ENCODE measurements around the gene WDR72.
A peak's percentile ranks its signal among the peaks of the same experiment; 100 is the strongest.
"Not testable (repeated sequence)": the region's sequence is repeated elsewhere in the genome, so short reads cannot be mapped to it uniquely, and the experiment has no call there.

The WDR72 gene

DNA sequence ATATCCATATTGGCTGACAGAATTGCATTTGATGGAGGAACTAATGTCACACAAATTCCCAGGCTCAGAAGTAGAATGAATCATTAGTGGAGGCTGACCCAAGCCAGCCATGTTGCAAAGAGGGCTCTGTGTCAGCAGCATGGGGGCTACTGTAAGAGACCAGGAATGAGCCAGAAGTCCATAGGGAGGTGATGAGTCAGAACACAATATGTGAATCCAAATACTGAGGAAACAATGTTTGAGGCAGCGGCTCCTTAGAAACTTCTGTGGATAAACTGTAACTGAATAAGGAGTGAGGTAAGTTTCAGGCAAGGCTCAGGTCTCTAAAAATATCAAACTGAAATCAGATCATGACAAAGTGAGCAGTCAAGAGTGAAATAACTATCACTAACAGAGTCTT, 170.7 kb downstream of the WDR72 start:
- DNase-seq, result peak; percentile 79

DNA sequence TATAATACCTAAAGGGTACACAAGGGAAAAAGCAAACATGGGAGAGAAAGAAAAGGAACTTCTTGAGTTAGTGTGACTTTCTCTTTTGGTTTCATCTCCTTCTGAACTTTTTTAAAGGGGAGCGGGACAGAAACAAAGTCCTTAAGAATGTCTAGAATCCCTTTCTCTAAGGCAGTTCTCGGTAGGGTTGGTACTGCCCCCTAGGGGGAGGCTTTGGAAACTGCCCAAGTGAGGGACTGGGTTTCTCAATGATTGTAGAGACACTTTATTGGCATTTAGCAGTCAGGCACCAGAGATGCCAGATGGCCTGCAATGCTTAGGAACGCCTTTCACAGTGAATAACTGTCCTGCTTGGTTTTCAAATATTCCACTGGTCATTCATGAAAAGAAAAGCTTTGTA, 172.7 kb downstream of the WDR72 start:
- DNase-seq, result peak; percentile 16

DNA sequence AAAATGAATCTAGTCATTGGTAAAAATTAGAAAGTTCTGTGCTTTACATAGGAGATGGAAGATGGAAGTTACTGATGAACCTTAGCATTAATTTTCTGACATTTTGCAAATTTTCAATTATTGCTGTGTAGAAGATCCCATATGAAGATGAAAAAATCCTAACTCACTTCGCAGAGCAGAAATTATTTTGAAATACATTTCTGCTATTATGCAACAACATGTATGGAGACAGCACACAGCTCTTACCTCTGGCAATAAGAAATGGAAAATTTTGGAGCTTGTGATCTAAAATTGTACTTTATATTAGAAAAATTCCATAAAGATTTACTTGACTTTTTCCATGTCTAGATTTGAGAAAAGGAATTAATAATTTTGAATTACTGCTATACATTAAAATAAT, 177.9 kb downstream of the WDR72 start:
- DNase-seq, result no peak

DNA sequence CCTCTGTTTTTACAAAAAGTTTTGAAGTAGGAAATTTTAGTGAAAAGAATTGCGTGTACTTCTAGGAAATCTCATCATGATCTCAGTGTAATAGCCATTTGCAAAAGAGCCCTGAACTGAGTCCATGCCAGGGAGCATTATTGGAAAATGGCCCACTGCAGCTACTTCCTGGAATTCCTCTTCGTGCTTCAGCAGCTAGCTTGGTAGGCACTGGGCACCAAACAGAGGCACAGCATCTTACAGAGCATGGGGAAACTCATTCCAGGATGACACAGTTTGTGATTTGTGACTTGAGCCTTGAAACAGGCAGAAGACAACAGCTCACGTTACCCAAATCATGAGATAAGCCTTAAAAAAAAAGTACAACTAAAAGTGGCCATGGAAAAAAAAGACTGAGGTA, 179.1 kb downstream of the WDR72 start:
- DNase-seq, result no peak

DNA sequence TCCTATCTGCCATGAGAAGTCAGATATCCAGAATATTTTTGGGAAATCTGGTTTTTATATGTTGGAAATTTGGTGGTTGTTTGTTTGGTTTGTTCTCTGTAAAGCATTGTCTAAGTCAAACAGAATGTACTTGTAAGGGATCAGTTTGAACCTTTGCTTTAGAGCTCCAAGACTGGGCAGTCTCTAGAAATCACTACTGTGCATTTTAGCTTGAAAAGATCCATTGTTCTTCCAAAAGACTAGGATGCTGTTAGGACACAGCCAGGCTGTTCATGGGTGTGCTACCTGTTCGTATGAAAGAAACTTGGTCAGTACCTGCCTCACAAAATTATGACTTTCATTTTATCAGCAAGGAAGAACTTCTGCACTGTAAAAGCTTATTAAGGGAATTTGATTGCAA, 182.6 kb downstream of the WDR72 start:
- no peak for DNase-seq

DNA sequence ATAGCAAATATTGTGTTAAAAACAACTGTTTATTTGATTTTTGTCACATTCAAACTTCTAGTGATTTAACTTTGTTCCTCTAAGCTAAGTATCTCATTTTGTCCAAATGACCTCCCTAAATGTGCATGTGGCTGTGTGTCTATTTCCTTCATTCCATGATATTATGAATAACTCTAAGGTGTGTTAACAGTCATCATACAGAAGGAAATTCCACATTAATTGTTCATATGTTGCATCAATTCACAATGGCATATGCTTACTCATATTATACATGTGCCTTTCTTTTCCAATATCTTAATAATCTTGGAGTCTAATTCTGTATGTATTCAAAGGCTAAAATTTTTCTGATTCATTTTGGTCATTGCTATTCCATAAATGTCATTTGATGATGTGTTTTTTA, 186.4 kb downstream of the WDR72 start:
- DNase-seq, result no peak

DNA sequence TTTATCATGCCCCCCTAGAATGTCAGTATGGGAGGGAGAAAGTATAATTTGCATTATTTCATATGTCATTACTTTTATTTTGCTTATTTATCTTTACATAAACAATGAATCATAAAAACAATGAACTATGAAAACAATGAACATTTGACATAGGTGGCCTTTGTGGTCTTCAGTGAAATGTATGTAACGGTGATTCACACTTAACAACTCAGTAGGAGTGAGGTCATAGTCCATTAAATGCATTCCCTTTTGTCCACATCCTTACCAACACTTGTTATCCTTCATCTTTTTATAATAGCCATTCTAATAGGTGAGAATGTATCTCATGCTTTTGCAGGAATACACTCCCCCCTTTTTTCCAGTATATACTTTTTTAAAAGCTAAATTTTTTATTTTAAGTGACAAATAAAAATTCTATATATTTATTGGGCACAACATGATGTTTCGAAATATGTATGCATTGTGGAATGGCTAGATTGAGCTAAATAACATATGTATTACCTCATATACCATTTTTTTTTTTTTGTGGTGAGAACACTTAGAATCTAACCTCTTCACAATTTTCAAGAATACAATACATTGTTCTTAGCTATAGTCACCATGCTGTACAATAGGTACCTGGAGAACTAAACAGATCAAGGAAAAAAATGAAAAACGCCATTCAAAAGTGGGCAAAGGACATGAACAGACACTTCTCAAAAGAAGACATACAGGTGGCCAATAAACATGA, 189.5 kb downstream of the WDR72 start:
- no peak for DNase-seq

DNA sequence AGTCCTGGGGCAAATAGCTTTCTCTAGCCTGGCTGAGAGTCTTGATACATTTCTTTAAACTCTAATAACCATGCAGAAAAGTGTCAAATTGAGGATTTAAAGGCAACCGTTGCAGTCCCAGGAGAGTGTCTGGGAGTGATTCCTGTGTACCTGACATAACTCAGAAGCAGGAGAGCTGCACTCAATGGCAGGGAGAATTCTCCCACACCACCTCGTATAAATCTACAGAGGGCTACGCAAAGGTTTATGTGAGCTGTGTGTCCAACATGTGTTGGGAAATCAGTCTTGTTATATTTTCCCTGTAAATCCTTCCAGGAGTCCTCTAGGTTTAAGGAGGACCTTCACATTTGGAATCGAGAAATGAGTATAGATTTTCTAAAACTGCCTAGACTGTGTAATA, 192.6 kb downstream of the WDR72 start:
- no peak for DNase-seq

DNA sequence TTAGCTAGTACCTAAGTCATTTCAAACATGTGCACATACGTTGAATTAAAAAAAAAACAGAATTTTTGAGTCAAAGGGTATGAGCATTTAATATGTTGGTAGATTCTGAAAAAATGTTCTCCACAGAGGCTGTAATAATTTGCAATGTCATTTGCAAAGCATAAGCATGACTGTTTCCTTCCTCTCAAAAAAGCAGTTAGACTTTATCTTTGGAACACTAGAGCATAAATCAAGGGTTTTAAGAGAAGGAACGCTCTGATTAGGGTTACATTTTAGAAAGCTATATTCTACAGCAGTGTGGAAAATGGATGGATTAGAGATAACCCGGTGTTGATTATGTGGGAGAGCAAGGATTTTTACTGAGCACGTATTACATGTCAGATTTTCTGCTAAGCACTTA, 193.7 kb downstream of the WDR72 start:
- DNase-seq, result no peak

DNA sequence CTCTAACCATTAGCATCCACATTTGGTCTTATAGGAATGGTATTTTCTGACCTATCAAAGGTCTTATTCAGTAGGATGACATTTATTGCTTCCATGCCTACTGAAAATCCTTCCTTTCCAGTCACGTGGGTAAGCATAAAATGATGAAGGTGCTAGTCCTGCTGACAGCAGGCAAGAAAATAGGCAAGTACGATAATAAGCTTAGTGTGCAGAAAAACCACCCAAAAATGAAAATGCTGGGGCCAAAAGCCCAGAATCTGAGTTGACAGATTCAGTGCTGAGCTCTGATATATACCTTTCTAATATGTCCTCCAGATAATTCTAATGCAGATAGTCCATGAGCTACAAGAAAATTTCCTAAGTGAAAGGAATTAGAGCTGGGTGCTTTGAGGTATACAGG, 194.8 kb downstream of the WDR72 start:
- no peak for DNase-seq

DNA sequence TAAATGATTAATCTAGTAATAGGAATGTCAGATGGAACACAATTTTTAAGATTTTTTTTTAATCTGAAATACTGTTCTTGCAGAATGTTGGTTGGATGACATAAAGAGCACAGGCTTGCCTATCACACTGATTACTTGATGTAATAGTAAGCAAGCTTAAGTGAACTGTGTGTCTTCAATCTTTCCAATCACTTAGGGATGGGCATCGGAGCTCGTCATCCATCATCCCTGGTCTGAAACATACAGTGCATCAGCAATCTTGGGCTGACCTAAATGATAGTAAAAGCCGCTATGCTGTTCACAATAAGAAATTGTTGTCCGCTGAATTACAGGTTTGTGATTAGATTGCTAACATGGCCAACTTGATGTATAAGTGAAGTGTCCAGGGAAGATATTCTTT, 195.8 kb downstream of the WDR72 start:
- no peak for DNase-seq

DNA sequence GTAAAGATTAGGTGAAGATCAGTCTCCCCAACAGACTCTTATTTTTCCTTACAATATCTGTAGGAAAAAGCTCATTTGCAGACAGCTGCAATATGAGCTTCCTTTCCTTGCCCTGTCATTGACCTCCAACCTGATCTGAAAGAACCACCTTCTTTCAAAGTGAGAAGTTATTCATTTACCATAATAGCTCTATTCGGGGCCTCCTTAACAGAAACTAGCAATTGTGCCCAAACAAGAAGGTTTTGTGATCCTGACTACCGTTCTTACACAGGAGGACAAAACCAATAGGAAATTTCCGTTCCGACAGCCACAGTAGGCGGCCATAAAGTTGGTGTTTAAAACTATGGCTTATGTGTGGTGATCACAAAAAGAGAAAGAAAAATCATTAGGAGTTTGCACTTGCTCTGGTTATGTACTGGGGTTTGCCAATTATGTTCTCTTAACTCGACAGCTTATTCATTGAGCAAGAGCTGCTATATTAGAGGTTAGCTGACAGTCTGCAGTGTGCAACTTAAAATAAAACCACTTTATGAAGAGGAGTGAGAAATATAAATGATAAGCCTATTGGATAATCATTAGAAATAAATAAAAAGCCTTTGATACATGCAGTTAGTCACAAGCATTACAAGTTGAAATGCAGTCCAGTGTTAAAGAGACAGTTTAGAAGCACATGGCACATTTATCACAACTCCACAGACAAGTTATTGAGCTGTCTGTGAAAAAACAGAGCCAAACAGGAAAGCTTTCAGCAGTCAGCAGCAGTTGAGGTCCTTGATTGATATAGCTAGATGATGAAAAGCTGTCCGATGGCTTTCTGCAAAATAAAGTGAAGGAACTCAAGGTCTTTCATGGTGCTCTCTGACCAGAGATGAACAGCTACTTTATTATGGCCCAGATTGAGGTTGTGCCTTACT, 199.8 kb downstream of the WDR72 start:
- no peak for DNase-seq

DNA sequence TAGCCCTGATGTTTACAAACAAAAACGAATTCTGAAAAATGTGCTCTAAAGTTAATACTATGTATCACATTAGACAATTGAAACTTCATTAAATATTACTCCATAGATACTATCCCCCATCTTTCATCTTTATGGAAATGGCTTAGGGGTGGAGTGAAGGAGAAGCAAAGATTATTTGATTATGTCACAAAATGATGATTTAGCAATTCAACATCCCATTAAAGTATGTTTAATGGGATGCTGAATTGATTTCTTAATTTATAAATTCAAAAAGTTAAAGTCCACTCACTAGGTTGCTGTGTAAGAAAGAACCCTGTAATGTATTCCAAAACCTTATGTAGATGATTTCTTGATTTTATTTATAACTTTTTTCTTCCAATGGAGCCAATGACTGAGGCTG, 201.1 kb downstream of the WDR72 start:
- DNase-seq, result no peak

DNA sequence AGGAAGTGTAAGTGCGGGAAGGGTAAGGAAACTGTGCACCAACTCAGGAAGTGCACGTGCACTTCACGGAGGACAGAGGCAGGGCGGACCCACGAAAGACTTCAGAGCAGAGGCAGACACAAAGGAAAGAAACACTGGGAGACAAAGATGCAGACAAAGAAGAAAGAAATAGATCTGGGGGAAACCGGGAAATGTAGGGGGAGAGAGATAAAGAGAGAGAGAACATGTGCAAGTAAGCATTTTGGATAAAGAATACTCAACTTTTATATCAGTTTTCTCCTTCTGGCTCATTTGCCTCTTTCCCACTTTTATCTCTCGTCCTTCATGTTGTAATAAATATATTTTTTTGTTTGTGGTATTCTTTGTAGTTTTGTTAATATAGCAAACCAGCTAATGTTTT, 204.2 kb downstream of the WDR72 start:
- DNase-seq, result no peak

DNA sequence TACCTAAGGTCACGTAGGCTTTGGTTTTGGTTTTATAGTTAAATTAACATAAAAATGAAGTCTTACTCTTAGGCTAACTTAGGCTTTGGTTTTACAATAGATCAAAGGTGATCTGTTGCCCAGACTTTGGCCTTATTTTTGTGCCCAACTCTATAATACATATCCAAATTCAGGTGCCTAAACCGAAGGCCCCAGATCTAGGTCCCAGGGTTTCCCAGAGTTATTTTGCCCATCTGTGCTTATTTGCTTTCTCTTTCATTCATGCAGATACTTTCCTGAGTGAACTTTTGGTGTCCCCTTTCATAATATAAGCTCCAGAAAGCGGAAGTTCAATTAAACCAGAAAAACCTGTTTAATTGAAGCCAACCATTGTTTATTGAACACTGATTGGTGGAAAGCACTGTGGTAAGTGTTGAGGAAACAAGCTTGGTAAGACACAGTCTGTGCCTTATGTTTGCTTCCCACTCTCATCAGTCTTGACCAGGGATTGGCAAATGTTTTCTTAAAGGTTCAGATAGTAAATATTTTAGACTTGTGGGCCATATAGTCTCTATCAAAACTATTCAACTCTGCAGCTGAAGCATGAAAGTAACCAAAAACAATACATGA, 209.7 kb downstream of the WDR72 start:
- no peak for DNase-seq

DNA sequence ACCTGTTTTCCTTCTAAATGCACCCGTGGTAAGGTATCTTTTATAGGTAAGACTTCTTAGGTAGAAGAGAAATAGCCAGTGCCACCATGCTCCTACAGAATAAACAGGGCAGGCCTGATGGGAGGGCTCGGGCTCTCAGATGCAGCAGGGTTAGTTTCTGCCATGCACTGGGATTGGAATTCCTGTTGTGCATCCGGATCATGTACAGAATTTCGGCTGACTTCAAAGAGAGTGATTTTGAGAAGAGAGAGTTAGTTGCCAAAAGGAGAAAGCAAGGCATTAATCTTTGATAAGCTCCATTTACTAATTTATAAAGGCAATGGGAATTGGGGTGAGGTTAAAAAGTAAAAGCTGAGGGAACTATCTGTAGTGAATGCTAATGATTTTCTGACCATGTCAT, 211.2 kb downstream of the WDR72 start:
- DNase-seq, result no peak

DNA sequence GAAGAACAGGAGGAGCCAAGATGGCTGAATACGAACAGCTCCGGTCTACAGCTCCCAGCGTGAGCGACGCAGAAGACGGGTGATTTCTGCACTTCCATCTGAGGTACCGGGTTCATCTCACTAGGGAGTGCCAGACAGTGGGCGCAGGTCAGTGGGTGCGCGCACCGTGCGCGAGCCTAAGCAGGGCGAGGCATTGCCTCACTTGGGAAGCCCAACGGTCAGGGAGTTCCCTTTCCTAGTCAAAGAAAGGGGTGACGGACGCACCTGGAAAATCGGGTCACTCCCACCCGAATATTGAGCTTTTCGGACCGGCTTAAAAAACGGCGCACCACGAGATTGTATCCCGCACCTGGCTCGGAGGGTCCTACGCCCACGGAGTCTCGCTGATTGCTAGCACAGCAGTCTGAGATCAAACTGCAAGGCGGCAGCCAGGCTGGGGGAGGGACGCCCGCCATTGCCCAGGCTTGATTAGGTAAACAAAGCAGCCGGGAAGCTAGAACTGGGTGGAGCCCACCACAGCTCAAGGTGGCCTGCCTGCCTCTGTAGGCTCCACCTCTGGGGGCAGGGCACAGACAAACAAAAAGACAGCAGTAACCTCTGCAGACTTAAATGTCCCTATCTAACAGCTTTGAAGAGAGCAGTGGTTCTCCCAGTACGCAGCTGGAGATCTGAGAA, 218.7 kb downstream of the WDR72 start:
- not testable (repeated sequence) for DNase-seq

DNA sequence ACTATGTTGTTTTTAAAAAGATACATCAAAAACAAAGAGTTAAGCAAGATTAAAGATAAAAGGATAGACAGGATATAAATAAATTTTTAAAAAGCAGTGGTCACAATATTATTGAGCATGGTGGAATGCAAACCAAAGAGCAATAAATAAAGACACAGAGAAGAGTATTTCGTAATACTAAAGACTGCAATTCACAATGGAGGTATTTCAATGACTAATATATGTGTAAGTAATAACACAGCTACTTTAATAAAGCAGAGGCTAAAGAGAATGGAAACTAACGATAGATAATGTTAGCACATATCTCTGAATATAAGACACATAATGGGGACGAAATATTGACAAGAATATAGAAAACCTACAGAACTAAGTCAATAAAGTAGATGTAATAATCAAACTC, 219.6 kb downstream of the WDR72 start:
- no peak for DNase-seq

DNA sequence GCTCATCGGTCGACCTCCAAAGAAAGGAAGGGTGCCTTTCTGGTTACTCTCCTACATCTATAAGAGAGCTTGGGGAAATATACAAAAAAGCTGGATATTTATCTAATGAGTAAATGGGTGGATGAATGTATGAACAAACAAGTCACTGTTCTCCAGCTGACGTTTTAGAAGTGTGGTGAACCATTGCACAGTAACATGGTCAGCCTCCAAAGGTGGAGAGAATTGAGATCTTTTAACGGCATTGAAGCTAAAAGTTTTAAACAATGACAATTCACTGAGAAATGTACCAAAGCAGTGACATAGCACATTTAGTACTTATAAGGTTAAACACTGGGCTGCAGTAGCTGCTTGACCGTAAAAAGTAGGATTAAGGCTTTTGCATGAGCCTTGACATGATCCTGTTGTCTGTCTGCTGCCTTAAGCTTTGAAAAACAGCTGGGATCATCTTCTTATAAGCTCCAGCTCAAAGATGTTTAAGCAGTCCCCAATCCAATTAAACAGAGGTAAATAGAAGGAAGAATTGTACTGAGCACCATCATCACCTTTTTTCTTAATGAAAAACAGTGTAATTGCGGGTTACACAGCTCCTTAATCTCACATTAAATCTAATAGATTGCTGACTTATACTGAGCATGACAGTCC, 222.9 kb downstream of the WDR72 start:
- no peak for DNase-seq

DNA sequence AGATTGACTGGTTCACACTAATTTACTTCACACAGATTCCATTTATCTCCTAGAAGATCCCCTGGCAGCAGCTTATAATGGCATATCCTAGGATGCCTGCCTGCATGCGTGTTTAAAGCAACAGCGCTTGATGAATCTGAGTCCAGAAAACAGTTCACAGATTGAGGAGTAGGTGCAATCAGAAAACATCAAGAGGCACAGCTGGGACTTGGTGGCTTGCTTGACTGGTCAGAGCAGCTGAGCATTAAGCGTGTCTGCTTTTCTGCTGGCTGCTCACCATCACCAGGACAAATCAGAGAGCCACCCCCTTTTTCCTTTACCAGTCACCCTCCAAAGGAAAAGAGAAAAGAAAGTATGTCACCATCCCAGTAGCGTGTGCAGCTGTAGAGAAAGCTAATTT, 223.6 kb downstream of the WDR72 start:
- DNase-seq, result no peak

DNA sequence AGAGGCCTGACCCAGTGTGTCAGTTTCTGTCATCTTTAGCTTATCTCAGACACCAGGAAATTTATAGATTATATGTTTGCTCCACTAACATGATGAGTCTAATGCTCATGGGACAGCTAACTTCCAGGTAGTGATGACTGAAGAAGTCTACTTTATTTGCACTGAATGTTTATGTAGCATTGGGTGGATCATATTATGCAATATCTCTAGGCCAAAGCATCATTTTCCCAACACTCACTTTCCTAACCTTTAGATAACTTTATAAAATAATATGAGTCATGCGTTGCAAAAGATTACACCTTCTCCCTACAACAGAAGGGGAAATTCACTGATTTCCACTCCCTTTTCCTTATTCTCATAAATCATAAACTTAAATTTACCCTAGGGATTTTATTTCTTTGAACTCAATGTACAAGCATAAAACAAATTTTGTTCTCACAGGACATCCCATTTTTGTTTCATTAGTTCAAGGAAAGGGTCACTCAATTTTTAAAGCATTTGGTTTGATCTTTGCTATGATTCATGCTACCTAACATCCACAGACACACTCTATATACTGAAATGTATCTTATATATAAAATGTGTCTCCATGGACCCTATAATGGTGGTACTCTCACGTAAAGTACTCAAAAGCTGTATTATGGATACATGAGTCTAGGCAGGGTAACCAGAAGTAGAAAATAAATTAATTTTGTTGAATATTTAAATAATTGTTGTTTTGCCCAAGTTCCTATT, 225.2 kb downstream of the WDR72 start:
- DNase-seq, result no peak

DNA sequence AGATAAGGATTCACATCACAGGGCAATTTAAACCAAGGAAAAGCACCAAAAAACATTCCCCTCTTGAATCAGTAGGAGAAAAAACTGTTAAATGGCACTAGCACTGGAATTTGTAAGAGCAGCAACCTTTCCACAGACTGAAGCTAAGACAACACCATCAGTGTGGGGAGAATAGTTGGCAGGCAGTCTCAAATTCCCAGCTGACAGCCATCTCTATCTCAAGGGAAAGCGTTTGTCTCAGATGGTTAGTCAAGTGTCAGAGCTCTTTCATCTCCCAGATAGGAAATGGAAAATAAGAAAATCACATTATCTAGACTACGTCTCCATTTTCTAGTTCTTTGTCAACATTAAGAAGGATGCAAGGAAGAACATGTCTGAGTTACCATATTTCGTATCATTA, 228.7 kb downstream of the WDR72 start:
- no peak for DNase-seq

All from fibroblast of skin of abdomen (primary cell).